Epithelial cell of proximal tubule (primary cell): Measurements from ENCODE around the gene ZNF550. TPM values are rescaled to one million over a fixed set of nuclear protein-coding genes. Genes with fewer than 3 reads are reported as not detected.
"Not testable (repeated sequence)": the region's sequence is repeated elsewhere in the genome, so short reads cannot be mapped to it uniquely, and the experiment has no call there.

Source experiments
- DNase-seq: peaks from one replicate; pipeline ENCODE4 v3.0.0-alpha.2; 2011; ENCODE audit warnings: low read depth
- H3K4me3 ChIP-seq: 2 replicates; pipeline ENCODE4 v1.5.1; 2011; ENCODE audit warnings: low read depth, mild to moderate bottlenecking, low read length
- CTCF ChIP-seq: conservative IDR thresholded peaks from 2 replicates; pipeline ENCODE4 v1.5.1; 2012; ENCODE audit warnings: low read depth, mild to moderate bottlenecking, low read length
- total RNA-seq: library from RNA; depleted of rRNA; stranded (reverse); fragments of >200 nt; gene quantifications from 2 replicates; pipeline ENCODE4 v1.2.3, GENCODE V29; 2015

Gene ZNF550
- total RNA-seq, 1 donor from 2014 or later, result 1.8 TPM

DNA sequence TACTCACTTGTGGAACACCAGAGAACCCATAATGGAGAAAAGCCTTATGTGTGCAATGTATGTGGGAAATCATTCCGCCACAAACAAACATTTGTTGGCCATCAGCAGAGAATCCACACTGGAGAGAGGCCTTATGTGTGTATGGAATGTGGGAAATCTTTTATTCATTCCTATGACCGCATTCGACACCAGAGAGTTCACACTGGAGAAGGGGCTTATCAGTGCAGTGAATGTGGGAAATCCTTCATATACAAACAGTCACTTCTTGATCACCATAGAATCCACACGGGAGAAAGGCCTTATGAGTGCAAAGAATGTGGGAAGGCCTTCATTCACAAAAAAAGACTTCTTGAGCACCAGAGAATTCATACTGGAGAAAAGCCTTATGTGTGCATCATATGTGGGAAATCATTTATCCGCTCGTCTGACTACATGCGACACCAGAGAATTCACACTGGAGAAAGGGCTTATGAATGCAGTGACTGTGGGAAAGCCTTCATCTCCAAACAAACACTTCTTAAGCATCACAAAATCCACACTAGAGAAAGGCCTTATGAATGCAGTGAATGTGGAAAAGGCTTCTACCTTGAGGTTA lies 21.6 kb downstream of the ZNF550 start:
- H3K4me3 ChIP-seq, result no peak overlapping the region
- no peak for TF ChIP-seq CTCF
- no peak for DNase-seq

DNA sequence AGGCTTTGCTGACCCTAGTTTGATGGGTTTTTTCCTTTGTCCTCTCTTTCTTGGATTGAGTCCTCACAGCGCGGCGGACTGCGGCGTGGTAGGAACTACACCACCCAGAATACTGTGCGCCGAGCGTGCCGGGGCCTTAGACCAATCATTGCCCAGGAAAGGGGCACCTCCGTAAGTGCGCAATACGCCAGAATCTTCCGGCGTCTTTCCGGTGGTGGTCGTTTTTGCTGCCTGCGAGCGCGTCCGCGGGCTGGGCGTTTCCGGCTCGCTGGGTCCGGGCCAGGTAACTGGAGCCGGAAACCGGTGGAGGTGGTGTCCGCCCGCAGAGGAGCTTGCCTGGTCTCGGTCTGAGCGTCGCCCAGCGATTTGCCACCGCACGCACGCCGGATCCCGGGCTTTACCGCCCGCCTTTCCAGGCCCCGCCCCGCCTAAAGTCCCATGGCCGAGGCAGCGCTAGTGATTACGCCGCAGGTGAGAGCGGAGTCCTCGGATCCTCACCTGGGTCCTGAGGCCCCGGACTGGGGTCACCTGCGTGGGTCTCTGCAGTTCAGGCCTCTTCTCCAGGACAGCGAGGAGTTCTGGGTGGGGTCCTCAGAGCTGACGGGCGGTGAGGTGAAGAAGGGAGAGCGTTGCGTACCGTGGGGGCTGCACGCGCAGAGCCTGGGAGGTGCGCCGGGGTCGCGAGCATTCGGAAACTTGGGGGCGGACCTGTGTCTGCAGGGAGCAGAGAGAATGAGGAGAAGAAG lies 32.4 kb downstream of the ZNF550 start, which contains the start of gene ZNF549:
Gene ZNF549 (plus strand): TSS at position 221 of the 746 bp plus-strand sequence. CDS start 218 bp downstream, at position 439.
- TF ChIP-seq CTCF, result no peak
- peak within 1 kb of the TSS; percentile 99 for H3K4me3 ChIP-seq
- DNase-seq, result peak; percentile 43

- not testable (repeated sequence) for H3K4me3 ChIP-seq, DNase-seq
Measured at GRCh38 chr19:57518021-57518420, 41.6 kb downstream of the ZNF550 start.

DNA sequence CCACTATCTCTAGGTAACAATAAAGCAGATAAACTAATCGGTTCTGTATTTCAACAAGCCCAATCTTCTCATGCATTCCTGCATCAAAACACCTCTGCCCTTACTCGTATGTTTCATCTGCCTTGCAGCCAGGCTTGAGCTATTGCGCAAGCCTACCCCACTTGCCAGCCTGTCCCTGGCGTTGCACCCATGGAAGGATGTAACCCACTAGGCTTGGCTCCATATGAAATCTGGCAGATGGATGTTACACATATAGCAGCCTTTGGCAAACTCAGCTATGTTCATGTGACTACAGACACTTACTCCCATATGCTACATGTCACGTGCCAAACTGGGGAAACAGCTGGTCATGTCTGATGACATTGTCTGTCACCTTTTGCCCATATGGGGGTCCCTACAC lies 44.4 kb downstream of the ZNF550 start:
- no peak for TF ChIP-seq CTCF
- H3K4me3 ChIP-seq, result no peak overlapping the region
- DNase-seq, result no peak

DNA sequence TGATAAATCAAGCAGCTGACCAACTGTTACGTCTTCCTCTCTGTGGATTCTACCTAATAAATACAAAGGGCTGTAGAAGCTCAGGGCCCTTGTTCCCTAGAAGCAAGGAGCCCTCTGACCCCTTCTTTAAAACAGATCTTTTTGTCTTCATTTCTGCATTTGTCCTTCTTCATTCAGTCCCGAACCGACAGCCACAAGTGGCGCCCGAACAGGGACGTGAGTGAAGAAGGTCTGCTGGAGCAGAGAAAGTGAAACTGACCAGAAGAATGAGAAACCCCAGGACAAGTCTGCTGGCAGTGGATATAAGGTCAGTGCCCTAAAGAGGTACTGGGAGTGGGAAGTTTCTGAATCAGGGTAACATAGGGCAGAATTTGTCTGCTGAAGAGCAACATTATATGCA lies 46.8 kb downstream of the ZNF550 start:
- TF ChIP-seq CTCF, result no peak
- no peak for DNase-seq
- no peak overlapping the region for H3K4me3 ChIP-seq

DNA sequence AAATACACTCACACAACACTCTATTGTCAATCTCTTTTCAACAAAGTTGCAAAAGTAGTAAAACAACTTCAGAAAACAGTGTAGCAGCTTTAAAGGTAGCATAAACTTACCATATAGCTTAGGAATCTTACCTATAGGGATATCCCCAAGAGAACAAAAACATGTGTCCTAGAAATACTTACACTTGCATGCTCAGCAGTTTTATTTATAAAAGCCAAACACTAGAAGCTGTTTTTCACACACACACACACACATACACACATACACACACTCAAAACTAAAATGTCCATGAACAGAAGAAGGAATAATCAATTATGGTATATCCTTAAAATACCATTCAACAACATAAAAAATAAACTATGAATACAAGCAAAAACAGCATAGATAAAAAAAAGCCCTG lies 48.2 kb downstream of the ZNF550 start:
- no peak for TF ChIP-seq CTCF
- DNase-seq, result no peak
- no peak overlapping the region for H3K4me3 ChIP-seq

DNA sequence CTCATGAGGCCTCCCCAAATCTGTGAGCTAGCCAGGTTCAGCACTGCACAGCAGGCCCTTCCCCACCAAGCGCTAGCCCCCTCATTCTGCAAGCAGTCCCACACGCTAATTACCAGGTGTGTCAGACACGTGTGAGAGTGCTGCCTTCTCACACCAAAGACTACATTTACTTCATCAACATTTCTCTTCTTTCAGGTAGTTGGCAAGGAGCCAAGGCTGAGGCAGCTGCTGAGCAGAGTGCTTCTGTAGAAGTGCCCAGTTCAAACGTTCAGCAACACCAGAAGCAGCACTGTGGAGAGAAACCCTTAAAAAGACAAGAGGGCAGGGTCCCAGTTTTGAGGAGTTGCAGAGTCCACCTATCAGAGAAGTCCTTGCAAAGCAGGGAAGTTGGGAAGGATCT lies 53.5 kb downstream of the ZNF550 start:
- TF ChIP-seq CTCF, result no peak

GRCh38 chr19:57500400-57500799 lies 59.3 kb downstream of the ZNF550 start:
- H3K4me3 ChIP-seq, result peak overlapping the region; percentile 40
- not testable (repeated sequence) for DNase-seq

More for the DNA sequence above, 53.5 kb downstream of the ZNF550 start:
- DNase-seq, result no peak
- no peak overlapping the region for H3K4me3 ChIP-seq

DNA sequence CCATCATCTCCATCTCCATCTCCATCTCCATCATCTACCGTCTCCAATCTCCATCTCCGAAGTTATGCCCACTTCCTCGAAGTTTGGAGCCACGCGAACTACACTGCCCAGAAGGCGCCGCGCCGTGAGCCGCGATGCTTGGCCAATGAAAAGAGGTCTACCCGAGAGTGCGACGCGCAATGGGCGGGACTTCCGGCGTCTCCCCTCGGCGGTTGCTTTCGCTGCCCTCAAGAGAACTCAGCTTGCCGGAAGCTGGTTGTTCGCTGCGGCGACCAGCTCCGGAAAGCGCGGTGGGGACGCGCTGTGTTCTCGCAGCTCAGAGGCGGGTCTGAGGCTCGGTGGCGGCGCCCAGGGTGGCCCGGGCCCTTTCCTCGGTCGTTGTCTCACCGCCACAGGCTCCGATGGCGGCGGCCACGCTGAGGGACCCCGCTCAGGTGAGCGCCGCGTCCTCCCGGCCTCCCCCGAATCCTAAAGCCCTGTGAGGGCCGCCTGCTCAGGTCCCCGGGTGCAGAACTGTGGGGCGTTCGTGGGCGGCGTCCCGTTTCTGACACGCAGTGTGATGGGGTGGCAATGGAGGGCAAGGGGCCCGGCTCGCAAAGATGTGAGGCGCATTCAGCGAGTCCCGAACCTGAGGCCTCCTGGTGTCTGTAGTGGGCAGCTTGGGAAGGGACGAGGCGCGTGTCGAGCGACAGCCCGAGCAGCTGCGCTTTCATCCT lies 59.8 kb downstream of the ZNF550 start, which contains the start of gene ZNF773:
Gene ZNF773 (plus strand): TSS at position 259 of the 716 bp plus-strand sequence. CDS start 143 bp downstream, at position 402.
- peak within 1 kb of the TSS; percentile 75 for H3K4me3 ChIP-seq
- DNase-seq, result peak; percentile 67

DNA sequence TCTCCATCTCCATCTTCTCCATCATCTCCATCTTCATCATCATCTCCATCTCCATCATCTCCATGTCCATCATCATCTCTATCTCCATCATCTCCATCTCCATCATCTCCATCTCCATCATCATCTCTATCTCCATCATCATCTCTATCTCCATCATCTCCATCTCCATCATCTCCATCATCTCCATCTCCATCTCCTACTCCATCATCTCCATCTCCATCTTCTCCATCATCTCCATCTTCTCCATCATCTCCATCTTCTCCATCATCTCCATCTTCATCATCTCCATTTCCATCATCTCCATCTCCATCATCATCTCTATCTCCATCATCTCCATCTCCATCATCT lies 60.4 kb downstream of the ZNF550 start:
- not testable (repeated sequence) for H3K4me3 ChIP-seq, DNase-seq

- peak overlapping the region; percentile 30 for H3K4me3 ChIP-seq
- DNase-seq, result not testable (repeated sequence)
Measured at GRCh38 chr19:57488299-57488644, 71.4 kb downstream of the ZNF550 start.
